ENCODE measurements around the gene TRAM1L1.

The TRAM1L1 gene

DNA sequence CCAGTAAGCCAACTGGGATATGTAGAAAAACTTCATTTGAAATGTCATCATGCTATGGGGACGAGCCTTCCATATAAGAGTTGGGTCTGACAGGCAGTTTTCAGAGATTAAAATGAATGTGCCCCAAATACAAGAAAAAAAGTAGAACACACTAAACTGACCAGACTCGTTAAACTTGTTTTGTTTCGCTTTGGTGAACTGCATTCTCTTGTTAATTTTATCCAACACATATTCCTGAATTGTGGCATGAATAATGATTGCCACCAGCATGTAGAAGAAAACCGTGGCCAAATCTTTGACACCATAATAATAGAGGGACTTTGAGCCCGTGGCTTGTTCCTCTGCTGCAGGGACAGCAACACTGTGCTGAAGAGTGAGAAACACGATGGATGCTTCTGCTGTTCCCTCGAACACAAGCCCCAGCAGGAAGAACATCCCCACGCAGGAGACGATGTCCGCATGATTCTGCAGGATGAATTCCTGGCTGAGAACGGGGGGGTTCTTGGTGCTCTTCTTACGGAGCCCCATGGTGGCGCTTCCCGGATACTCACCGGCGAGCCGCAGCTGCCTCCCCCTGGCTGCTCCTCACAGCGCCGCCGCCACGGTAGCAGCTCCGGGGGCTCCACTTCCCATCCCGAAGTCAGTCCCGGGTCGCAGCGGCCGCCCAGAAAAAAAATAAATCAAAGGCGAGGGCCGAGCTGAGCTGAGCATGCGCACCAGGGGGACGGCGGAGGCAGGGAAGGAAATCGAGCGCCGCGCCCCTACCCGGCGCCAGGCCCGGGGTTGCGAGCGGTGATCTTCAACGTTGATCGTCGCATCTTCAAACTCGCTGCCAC, at the start of gene TRAM1L1:
Gene TRAM1L1 (minus strand): TSS at position 711 of the 836 bp plus-strand sequence. CDS start 183 bp downstream, at position 528.
- DNase-seq: peak; percentile 15

- DNase-seq: no peak
Observed at GRCh38 chr4:117134386-117134785, 49.0 kb upstream of the TRAM1L1 start.

DNA sequence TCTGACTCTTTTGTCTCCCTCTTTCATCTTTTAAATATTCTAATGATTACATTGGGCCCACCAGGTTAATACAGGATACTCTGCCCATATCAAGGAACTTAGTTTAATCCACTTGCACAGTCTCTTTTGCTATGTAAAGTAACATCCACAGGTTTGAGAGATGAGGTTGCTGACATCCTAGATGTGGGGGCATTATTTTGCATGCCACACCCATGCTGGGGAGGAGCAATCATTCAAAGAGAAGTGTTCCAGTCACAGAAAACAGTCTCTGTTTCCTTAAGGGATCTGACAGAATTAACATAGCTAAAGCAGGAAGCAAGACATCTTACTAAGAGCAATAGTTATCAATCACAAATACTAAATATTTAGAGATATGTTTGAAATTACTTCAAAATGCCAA, 11.5 kb upstream of the TRAM1L1 start:
- DNase-seq: no peak

DNA sequence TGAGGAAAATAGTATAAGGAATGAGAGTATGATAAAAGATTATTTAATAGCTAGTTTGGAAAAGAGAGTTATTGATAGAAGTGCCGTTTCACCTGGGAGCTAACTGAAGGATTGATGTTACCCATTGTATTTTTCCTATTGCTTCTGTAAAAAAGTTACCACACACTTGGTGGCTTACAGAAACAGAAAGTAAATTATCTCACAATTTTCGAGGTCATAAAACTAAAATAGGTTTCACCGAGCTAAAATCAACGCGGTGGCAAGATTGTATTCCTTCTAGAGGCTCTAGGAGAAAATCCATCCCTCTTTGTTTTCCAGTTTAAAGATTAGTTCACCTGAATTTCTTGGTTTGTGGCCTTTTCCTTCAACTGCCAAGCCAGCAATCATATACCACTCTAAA, 11.1 kb upstream of the TRAM1L1 start:
- DNase-seq: no peak

GRCh38 chr4:117093571-117093970, 8.2 kb upstream of the TRAM1L1 start:
- DNase-seq: no peak

- DNase-seq: no peak
Observed at GRCh38 chr4:117077760-117078159, 7.6 kb downstream of the TRAM1L1 start.

DNA sequence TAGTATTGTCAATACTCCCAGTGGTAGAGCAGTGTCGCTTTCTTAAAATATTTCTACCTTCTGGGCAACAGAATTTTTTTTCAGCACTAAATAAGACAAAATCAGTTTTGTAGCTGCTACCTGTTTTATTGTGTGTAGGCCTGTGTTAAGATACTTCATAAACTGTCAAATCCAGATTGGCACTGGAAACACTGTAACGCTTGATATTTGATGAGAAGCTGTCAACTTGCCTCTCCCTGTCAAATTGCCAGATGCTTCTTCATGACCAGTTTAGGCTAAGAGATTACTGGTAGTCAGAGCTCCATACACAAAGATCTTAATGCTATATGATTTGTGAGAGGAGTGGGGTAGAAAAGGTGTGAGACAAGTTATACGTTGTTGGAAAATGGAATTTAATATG, 17.3 kb downstream of the TRAM1L1 start:
- DNase-seq: no peak

DNA sequence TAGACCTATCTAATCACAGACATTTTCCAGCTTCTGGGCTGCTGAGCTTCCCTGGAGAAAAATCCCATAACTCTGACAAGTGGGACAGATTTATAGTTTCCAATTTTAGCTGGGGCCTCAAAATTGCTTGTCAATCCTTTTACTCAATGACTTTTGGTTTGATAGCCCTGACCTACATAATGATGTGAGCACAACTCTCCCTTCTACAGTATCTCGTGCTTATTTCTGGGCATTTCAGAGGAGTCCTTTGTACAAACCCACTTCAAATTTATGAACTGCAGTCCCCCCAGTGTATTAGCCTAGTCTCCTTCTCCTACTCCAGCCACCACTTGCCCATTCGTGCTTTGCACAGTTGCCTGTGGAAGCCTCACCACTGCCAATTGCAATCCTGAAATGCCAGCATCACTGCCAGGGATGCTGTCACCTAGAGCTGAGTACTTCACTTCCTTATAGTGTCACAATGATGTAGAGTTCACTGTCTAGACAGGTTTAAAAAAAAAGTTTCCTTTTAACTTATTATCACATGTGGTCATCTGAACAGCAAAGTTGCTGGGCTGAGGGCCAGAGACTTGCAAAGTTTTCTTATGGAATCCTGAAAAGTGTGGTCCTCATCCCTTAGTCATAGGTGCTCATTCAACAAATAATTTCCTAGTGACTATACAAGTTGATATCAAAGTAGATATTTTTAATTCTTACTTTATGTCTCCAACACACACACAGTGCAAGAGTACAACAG, 21.2 kb downstream of the TRAM1L1 start:
- DNase-seq: no peak

DNA sequence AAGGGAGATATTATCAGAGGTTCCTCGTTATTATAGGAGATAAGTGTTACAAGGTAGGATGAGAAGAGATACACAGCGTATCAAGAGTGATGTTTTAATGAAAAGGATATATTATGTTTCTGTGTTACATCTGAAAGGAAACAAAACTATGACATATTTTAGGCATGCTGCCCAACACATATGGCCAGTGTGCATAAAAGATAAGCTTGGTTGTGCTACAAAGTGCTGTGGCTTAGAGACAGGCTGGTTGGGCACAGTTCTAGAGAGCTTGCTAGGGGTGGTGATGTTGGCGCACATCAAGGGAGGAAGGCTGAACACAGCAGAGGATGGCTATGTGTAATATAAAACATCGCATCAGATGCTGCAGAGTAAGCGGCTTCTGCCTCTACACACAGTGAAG, 42.4 kb downstream of the TRAM1L1 start:
- no peak for DNase-seq
